Brain microvascular endothelial cell (primary cell): ENCODE data around the gene ADM.
"Not testable (repeated sequence)": the region's sequence is repeated elsewhere in the genome, so short reads cannot be mapped to it uniquely, and the experiment has no call there.

Source experiments
- DNase-seq: peaks from one replicate; pipeline ENCODE4 v3.0.0-alpha.2; 2020
- H3K27ac ChIP-seq: fragments of 250-450 bp; sonication (Bioruptor Pico); 2 replicates; pipeline ENCODE4 v1.5.1; 2020; ENCODE audit warnings: mild to moderate bottlenecking, moderate library complexity
- H3K27me3 ChIP-seq: fragments of 250-450 bp; sonication (Bioruptor Pico); replicated peaks from 2 replicates; pipeline ENCODE4 v1.5.1; 2020; ENCODE audit warnings: mild to moderate bottlenecking
- H3K36me3 ChIP-seq: fragments of 250-450 bp; sonication (Bioruptor Pico); replicated peaks from 2 replicates; pipeline ENCODE4 v1.5.1; 2020; ENCODE audit warnings: mild to moderate bottlenecking
- H3K4me3 ChIP-seq: 2 replicates; pipeline ENCODE4 v1.5.1; 2011; ENCODE audit warnings: low read depth, mild to moderate bottlenecking, control low read depth, low read length, moderate library complexity
- in situ Hi-C: cut with HindIII; loops from 2 replicates; pipeline ENCODE4 v1.10.0; 2017; ENCODE audit warnings: low sequenced_read_pairs, low pct_ligation_motif_present
- TF ChIP-seq, protein P1 (sequence below): IDR thresholded peaks from 2 replicates; pipeline ENCODE4 v1.5.1; 2011; ENCODE audit warnings: low read depth, mild to moderate bottlenecking, moderate library complexity, low read length, control low read depth, inconsistent platforms; ENCODE audit errors: missing control alignments

Gene ADM, protein sequence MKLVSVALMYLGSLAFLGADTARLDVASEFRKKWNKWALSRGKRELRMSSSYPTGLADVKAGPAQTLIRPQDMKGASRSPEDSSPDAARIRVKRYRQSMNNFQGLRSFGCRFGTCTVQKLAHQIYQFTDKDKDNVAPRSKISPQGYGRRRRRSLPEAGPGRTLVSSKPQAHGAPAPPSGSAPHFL

DNA sequence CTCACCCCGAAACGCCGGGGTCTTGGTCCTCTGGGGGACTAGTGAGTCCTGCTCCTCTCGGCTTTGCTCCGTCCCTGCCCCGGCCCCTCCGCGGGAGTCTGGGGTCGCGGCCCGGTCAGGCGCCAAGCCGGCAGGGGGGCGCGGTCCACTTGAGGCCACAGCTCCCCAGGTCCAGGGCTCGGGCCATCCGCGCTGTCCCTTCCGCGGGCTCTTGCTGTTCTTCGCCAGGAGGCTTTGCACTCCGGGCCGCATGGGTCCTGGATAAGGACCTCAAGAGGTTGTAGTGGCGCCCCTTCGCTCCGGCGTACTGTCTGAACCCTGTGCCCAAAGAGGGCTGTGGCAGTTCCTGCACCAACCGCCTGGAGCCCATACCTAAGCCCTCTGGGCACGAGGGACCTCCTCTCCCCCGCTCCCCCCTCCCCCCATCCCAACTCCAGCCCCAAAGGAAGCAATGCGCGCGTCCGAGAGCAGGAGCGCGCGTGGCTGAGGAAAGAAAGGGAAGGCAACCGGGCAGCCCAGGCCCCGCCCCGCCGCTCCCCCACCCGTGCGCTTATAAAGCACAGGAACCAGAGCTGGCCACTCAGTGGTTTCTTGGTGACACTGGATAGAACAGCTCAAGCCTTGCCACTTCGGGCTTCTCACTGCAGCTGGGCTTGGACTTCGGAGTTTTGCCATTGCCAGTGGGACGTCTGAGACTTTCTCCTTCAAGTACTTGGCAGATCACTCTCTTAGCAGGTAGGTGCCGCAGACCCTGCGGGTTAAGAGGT, at the start of gene ADM:
ADM (plus strand) TSS at position 579 of the 767 bp plus-strand sequence. CDS start 628 bp downstream, outside the sequence.
- Histone ChIP-seq H3K27ac (peak within 1 kb of the TSS; percentile 82), H3K4me3 (peak within 1 kb of the TSS; percentile 95), H3K36me3 (peaks cover 20% of the 10 kb centered on the region), H3K27me3 (no peaks in the 10 kb centered on the region)
- TF ChIP-seq, protein P1, sequence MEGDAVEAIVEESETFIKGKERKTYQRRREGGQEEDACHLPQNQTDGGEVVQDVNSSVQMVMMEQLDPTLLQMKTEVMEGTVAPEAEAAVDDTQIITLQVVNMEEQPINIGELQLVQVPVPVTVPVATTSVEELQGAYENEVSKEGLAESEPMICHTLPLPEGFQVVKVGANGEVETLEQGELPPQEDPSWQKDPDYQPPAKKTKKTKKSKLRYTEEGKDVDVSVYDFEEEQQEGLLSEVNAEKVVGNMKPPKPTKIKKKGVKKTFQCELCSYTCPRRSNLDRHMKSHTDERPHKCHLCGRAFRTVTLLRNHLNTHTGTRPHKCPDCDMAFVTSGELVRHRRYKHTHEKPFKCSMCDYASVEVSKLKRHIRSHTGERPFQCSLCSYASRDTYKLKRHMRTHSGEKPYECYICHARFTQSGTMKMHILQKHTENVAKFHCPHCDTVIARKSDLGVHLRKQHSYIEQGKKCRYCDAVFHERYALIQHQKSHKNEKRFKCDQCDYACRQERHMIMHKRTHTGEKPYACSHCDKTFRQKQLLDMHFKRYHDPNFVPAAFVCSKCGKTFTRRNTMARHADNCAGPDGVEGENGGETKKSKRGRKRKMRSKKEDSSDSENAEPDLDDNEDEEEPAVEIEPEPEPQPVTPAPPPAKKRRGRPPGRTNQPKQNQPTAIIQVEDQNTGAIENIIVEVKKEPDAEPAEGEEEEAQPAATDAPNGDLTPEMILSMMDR = peak; percentile 47
- peak; percentile 92 for DNase-seq
- in situ Hi-C loops = loop anchor here (25.0 kb wide), 1 partner anchor 317 kb away; no protein-coding TSS in a partner anchor

DNA sequence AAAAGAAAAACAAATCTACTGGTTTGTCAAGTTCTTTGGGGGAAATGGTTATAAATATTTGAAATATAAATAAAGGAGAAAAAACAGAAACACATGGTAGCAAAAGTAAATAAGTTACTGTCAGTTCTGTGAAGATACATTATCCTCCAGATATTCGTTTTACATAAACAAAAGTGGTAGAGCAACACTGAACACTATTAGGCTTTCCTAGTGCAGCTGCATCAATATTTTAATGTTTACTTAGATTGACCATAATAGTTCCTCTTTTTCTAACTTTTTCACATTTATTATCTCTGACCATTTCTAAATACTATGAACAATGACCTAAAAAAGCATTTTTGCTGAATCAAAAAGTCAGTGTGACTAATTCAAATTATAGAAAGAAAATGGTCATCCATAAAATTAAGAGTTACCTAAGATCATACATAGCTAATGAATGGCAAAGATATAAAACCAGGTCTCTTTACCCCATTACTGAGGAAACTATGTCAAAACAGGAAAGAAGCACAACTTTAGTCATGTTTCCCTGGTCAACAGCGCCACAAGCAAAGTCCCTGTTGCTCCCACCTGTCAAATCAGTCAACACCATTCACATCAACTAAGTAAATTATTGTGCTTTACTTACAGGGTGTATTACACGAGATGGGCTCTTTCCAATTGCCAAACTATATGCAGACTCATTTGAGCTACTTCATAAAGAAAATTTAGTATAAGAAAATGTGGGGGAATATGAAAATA, 49.3 kb upstream of the ADM start:
- no peak for DNase-seq
- in situ Hi-C loops = no loop called here
- no peaks in the 10 kb centered on the region for H3K36me3 ChIP-seq
- no peak overlapping the region for H3K4me3 ChIP-seq
- no peak overlapping the region for H3K27ac ChIP-seq
- TF ChIP-seq, protein P1 = no peak
- H3K27me3 ChIP-seq = no peaks in the 10 kb centered on the region

DNA sequence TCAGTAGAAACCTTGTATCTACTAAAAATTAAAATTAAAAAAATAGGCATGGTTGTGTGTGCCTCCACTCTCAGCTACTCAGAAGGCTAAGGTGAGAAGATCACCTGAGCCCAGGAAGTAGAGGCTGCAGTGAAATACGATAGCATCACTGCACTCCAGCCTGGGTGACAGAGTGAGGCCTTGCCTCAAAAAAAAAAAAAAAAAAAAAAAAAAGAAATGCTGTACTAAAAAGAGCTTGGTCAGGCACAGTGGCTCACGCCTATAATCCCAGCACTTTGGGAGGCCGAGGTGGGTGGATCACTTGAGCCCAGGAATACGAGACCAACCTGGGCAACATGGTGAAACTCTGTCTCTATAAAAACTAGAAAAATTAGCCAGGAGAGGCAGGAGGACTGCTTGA, 47.4 kb upstream of the ADM start:
- H3K27ac ChIP-seq = no peak overlapping the region
- DNase-seq = no peak
- no peaks in the 10 kb centered on the region for H3K36me3 ChIP-seq
- H3K27me3 ChIP-seq = no peaks in the 10 kb centered on the region
- TF ChIP-seq, protein P1 = no peak
- H3K4me3 ChIP-seq = no peak overlapping the region
- in situ Hi-C loops = no loop called here

DNA sequence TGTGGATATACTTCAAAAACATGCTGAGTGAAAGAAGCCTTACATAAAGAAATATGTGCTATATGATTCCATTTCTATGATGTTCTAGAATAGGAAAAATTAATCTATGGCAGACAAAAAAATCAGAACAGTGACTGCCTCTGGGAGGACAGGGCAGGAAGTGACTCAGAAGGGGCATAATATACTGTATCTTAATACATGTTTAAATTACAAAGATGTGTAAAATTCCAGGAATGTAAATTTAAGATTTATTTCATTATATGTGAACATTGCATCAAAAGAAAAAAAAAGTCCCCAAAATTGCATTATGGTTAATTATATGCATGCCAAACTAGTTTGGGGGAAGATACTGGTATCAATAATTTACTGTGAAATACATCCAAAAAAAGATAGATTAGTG, 43.1 kb upstream of the ADM start:
- no peaks in the 10 kb centered on the region for H3K27me3 ChIP-seq
- H3K36me3 ChIP-seq = no peaks in the 10 kb centered on the region
- in situ Hi-C loops = no loop called here
- TF ChIP-seq, protein P1 = no peak
- no peak for DNase-seq
- no peak overlapping the region for H3K27ac ChIP-seq
- H3K4me3 ChIP-seq = no peak overlapping the region

DNA sequence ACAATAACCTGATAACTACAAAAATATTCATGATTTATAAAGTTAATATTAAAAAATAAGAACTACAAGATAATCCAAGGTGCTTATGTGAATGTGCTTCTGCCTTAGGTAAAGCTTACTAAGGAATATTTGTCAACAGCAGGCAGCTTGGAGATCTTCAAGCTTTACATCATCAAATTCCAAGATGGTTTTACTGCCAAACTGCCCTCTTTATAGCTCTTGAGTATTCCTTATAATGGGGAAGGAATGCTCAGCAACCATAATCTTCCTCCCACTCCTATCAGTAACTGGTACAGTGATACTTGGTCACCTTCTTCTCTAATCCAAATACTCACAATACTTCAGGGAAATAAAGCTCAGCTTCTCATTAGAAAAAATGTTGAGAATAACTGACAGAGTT, 40.9 kb upstream of the ADM start:
- peak; percentile 52 for DNase-seq

DNA sequence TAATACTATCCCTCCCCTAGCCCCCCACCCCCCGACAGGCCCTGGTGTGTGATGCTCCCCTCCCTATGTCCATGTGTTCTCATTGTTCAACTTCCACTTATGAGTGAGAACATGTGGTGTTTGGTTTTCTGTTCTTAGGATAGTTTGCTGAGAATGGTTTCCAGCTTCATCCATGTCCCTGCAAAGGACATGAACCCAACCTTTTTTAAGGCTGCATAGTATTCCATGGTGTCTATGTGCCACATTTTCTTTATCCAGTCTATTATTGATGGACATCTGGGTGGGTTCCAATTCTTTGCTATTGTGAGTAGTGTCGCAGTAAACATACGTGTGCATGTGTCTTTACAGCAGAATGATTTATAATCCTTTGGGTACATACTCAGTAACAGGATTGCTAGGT, 40.2 kb upstream of the ADM start:
- H3K4me3 ChIP-seq, in situ Hi-C loops, H3K27me3 ChIP-seq, H3K36me3 ChIP-seq, DNase-seq, H3K27ac ChIP-seq: not testable (repeated sequence)

More for the DNA sequence above, 40.9 kb upstream of the ADM start:
- Histone ChIP-seq H3K36me3 (no peaks in the 10 kb centered on the region), H3K4me3 (no peak overlapping the region), H3K27me3 (no peaks in the 10 kb centered on the region), H3K27ac (no peak overlapping the region)
- in situ Hi-C loops = no loop called here
- TF ChIP-seq, protein P1 = no peak
